Muscle layer of duodenum (tissue), 2 donors: ENCODE measurements around the gene CEACAM1.
"Not testable (repeated sequence)": the region's sequence is repeated elsewhere in the genome, so short reads cannot be mapped to it uniquely, and the experiment has no call there.

ENCODE experiments used
- H3K27ac ChIP-seq: one replicate; pipeline ENCODE4 v1.7.0; 2013; ENCODE audit warnings: mild to moderate bottlenecking, low read length
- H3K27me3 ChIP-seq: one replicate; pipeline ENCODE4 v1.7.0; 2013; ENCODE audit warnings: low read depth, mild to moderate bottlenecking, control low read depth, low read length
- H3K36me3 ChIP-seq, 2 donors: one replicate each; pipeline ENCODE4 v1.7.0; 2013; ENCODE audit warnings: low read length in 2 of 2, control low read depth in 1 of 2, mild to moderate bottlenecking in 1 of 2; ENCODE audit not compliant: insufficient read depth in 2 of 2, control insufficient read depth in 1 of 2
- H3K4me1 ChIP-seq, 2 donors: one replicate each; pipeline ENCODE4 v1.7.0; 2013; ENCODE audit warnings: low read length in 2 of 2, mild to moderate bottlenecking in 2 of 2, control low read depth in 1 of 2, moderate library complexity in 1 of 2; ENCODE audit not compliant: insufficient read depth in 2 of 2, control insufficient read depth in 1 of 2
- H3K4me3 ChIP-seq, 2 donors: one replicate each; pipeline ENCODE4 v1.7.0; 2013; ENCODE audit warnings: low read length in 2 of 2, low read depth in 1 of 2, mild to moderate bottlenecking in 1 of 2
- H3K9me3 ChIP-seq, 2 donors: one replicate each; pipeline ENCODE4 v1.7.0; 2013; ENCODE audit warnings: low read length in 2 of 2, control low read depth in 1 of 2, mild to moderate bottlenecking in 1 of 2; ENCODE audit not compliant: control insufficient read depth in 1 of 2
- donor health status: healthy.

CEACAM1 gene

GRCh38 chr19:42558450-42559150, 30.3 kb upstream of the CEACAM1 start:
- Histone ChIP-seq H3K36me3 (no peaks in the 10 kb centered on the region), H3K9me3 (no peaks in the 10 kb centered on the region), H3K4me3 (no peak overlapping the region), H3K27me3 (peaks cover 5% of the 10 kb centered on the region), H3K27ac (no peak overlapping the region), H3K4me1 (peaks cover 0 to 8% of the 10 kb centered on the region in 2 donors)

GRCh38 chr19:42557386-42557871, 29.1 kb upstream of the CEACAM1 start:
- H3K36me3 ChIP-seq, H3K27ac ChIP-seq, H3K9me3 ChIP-seq, H3K27me3 ChIP-seq, H3K4me3 ChIP-seq: not testable (repeated sequence)
- H3K4me1 ChIP-seq: peaks cover 0 to 14% of the 10 kb centered on the region in 2 donors

- Histone ChIP-seq H3K27me3 (no peaks in the 10 kb centered on the region), H3K36me3 (no peaks in the 10 kb centered on the region), H3K27ac (no peak overlapping the region), H3K4me1 (peaks cover 0 to 14% of the 10 kb centered on the region in 2 donors), H3K4me3 (no peak overlapping the region), H3K9me3 (no peaks in the 10 kb centered on the region)
Measured at GRCh38 chr19:42555801-42556200, 27.5 kb upstream of the CEACAM1 start.

GRCh38 chr19:42555317-42555716, 27.0 kb upstream of the CEACAM1 start:
- H3K4me3 ChIP-seq: no peak overlapping the region
- no peaks in the 10 kb centered on the region for H3K27me3 ChIP-seq
- H3K9me3 ChIP-seq: no peaks in the 10 kb centered on the region
- H3K36me3 ChIP-seq: no peaks in the 10 kb centered on the region
- peaks cover 0 to 14% of the 10 kb centered on the region in 2 donors for H3K4me1 ChIP-seq
- H3K27ac ChIP-seq: no peak overlapping the region

- H3K9me3 ChIP-seq: no peaks in the 10 kb centered on the region
- H3K4me1 ChIP-seq: peaks cover 0 to 14% of the 10 kb centered on the region in 2 donors
- no peak overlapping the region for H3K27ac ChIP-seq
- no peak overlapping the region for H3K4me3 ChIP-seq
- H3K36me3 ChIP-seq: no peaks in the 10 kb centered on the region
- H3K27me3 ChIP-seq: no peaks in the 10 kb centered on the region
Measured at GRCh38 chr19:42554046-42554575, 25.8 kb upstream of the CEACAM1 start.

- Histone ChIP-seq H3K4me1 (peaks cover 0 to 14% of the 10 kb centered on the region in 2 donors), H3K4me3 (no peak overlapping the region), H3K9me3 (no peaks in the 10 kb centered on the region), H3K27ac (no peak overlapping the region), H3K36me3 (no peaks in the 10 kb centered on the region), H3K27me3 (no peaks in the 10 kb centered on the region)
Measured at GRCh38 chr19:42553292-42554045, 25.2 kb upstream of the CEACAM1 start.

- Histone ChIP-seq H3K27me3 (no peaks in the 10 kb centered on the region), H3K27ac (no peak overlapping the region), H3K9me3 (no peaks in the 10 kb centered on the region), H3K4me1 (peaks cover 0 to 14% of the 10 kb centered on the region in 2 donors), H3K4me3 (no peak overlapping the region), H3K36me3 (no peaks in the 10 kb centered on the region)
Measured at GRCh38 chr19:42552086-42553065, 24.1 kb upstream of the CEACAM1 start.

GRCh38 chr19:42550521-42550920, 22.2 kb upstream of the CEACAM1 start:
- H3K36me3 ChIP-seq, H3K9me3 ChIP-seq, H3K4me3 ChIP-seq, H3K27ac ChIP-seq, H3K27me3 ChIP-seq: not testable (repeated sequence)
- peaks cover 0 to 14% of the 10 kb centered on the region in 2 donors for H3K4me1 ChIP-seq

GRCh38 chr19:42549067-42549466, 20.8 kb upstream of the CEACAM1 start:
- H3K9me3 ChIP-seq, H3K27me3 ChIP-seq, H3K4me3 ChIP-seq, H3K27ac ChIP-seq, H3K36me3 ChIP-seq: not testable (repeated sequence)
- H3K4me1 ChIP-seq: peaks cover 0 to 10% of the 10 kb centered on the region in 2 donors

- Histone ChIP-seq H3K4me1 (peaks cover 0 to 5% of the 10 kb centered on the region in 2 donors), H3K27me3 (no peaks in the 10 kb centered on the region), H3K4me3 (no peak overlapping the region), H3K9me3 (no peaks in the 10 kb centered on the region), H3K36me3 (no peaks in the 10 kb centered on the region), H3K27ac (no peak overlapping the region)
Measured at GRCh38 chr19:42548552-42548951, 20.3 kb upstream of the CEACAM1 start.
